ENCODE results near the gene FCGR3B.
"Not testable (repeated sequence)": the region's sequence is repeated elsewhere in the genome, so short reads cannot be mapped to it uniquely, and the experiment has no call there.

The FCGR3B gene

GRCh38 chr1:161593092-161593755, 37.8 kb downstream of the FCGR3B start:
- H3K18ac ChIP-seq (ENCODE audit: low read length); H3K4me3 ChIP-seq (ENCODE audit: low read depth, low read length); DNase-seq; H3K79me1 ChIP-seq (ENCODE audit: low read length); H2AK5ac ChIP-seq (ENCODE audit: low read length); H4K91ac ChIP-seq (ENCODE audit: low read depth, low read length); H3K4ac ChIP-seq (ENCODE audit: low read depth, low read length); H3K9me3 ChIP-seq (ENCODE audit: insufficient read depth, low read depth, low read length); H2BK120ac ChIP-seq (ENCODE audit: insufficient read depth, low read length, poor library complexity); H3K79me2 ChIP-seq (ENCODE audit: control insufficient read depth, insufficient read depth, low read length, poor library complexity); H4K8ac ChIP-seq (ENCODE audit: low read depth, low read length); H3K27me3 ChIP-seq (ENCODE audit: insufficient read depth, low read length); H2BK5ac ChIP-seq (ENCODE audit: low read depth, low read length, poor library complexity); H3K9ac ChIP-seq (ENCODE audit: low read length); H2AFZ ChIP-seq (ENCODE audit: insufficient read depth, low read length, poor library complexity); H3K23ac ChIP-seq (ENCODE audit: low read length); H3K4me1 ChIP-seq (ENCODE audit: control insufficient read depth in 1 of 2, insufficient read depth in 2 of 2, low read length in 2 of 2); H4K12ac ChIP-seq (ENCODE audit: low read depth, low read length); H3K36me3 ChIP-seq (ENCODE audit: control insufficient read depth in 1 of 2, insufficient read depth in 2 of 2, low read length in 2 of 2); H3K27ac ChIP-seq (ENCODE audit: low read depth, low read length); H3K4me2 ChIP-seq (ENCODE audit: low read length); H2BK12ac ChIP-seq (ENCODE audit: low read length); H3K14ac ChIP-seq (ENCODE audit: low read length): not testable (repeated sequence)
- WGBS (ENCODE audit: extremely low coverage, insufficient coverage, insufficient read length) = no CpG with 5 or more reads among the region's 11 CpGs

- not testable (repeated sequence) for H2BK12ac ChIP-seq (ENCODE audit: low read length); H3K23ac ChIP-seq (ENCODE audit: low read length); H3K36me3 ChIP-seq (ENCODE audit: control insufficient read depth in 1 of 2, insufficient read depth in 2 of 2, low read length in 2 of 2); H3K27me3 ChIP-seq (ENCODE audit: insufficient read depth, low read length); H3K4me1 ChIP-seq (ENCODE audit: control insufficient read depth in 1 of 2, insufficient read depth in 2 of 2, low read length in 2 of 2); H4K91ac ChIP-seq (ENCODE audit: low read depth, low read length); H2BK5ac ChIP-seq (ENCODE audit: low read depth, low read length, poor library complexity); H3K14ac ChIP-seq (ENCODE audit: low read length); H2BK120ac ChIP-seq (ENCODE audit: insufficient read depth, low read length, poor library complexity); H4K12ac ChIP-seq (ENCODE audit: low read depth, low read length); H2AK5ac ChIP-seq (ENCODE audit: low read length); H3K4ac ChIP-seq (ENCODE audit: low read depth, low read length); H3K9me3 ChIP-seq (ENCODE audit: insufficient read depth, low read depth, low read length); DNase-seq; H3K79me2 ChIP-seq (ENCODE audit: control insufficient read depth, insufficient read depth, low read length, poor library complexity); H2AFZ ChIP-seq (ENCODE audit: insufficient read depth, low read length, poor library complexity); H3K9ac ChIP-seq (ENCODE audit: low read length); H3K18ac ChIP-seq (ENCODE audit: low read length); H3K79me1 ChIP-seq (ENCODE audit: low read length); H3K4me3 ChIP-seq (ENCODE audit: low read depth, low read length); H3K4me2 ChIP-seq (ENCODE audit: low read length); H4K8ac ChIP-seq (ENCODE audit: low read depth, low read length); H3K27ac ChIP-seq (ENCODE audit: low read depth, low read length)
- no CpG with 5 or more reads among the region's 3 CpGs for WGBS (ENCODE audit: extremely low coverage, insufficient coverage, insufficient read length)
Observed at GRCh38 chr1:161592586-161592985, 38.4 kb downstream of the FCGR3B start.

- not testable (repeated sequence) for DNase-seq; H3K79me2 ChIP-seq (ENCODE audit: control insufficient read depth, insufficient read depth, low read length, poor library complexity); H3K79me1 ChIP-seq (ENCODE audit: low read length); H3K18ac ChIP-seq (ENCODE audit: low read length); H3K36me3 ChIP-seq (ENCODE audit: control insufficient read depth in 1 of 2, insufficient read depth in 2 of 2, low read length in 2 of 2); H4K12ac ChIP-seq (ENCODE audit: low read depth, low read length); H3K14ac ChIP-seq (ENCODE audit: low read length); H3K4me2 ChIP-seq (ENCODE audit: low read length); H2BK120ac ChIP-seq (ENCODE audit: insufficient read depth, low read length, poor library complexity); H3K27me3 ChIP-seq (ENCODE audit: insufficient read depth, low read length); H3K9me3 ChIP-seq (ENCODE audit: insufficient read depth, low read depth, low read length); H3K4me3 ChIP-seq (ENCODE audit: low read depth, low read length); H4K8ac ChIP-seq (ENCODE audit: low read depth, low read length); H3K4ac ChIP-seq (ENCODE audit: low read depth, low read length); H3K23ac ChIP-seq (ENCODE audit: low read length); H2AK5ac ChIP-seq (ENCODE audit: low read length); H2BK5ac ChIP-seq (ENCODE audit: low read depth, low read length, poor library complexity); H3K9ac ChIP-seq (ENCODE audit: low read length); H2AFZ ChIP-seq (ENCODE audit: insufficient read depth, low read length, poor library complexity); H3K4me1 ChIP-seq (ENCODE audit: control insufficient read depth in 1 of 2, insufficient read depth in 2 of 2, low read length in 2 of 2); H2BK12ac ChIP-seq (ENCODE audit: low read length); H4K91ac ChIP-seq (ENCODE audit: low read depth, low read length); H3K27ac ChIP-seq (ENCODE audit: low read depth, low read length)
- no CpG with 5 or more reads among the region's 6 CpGs for WGBS (ENCODE audit: extremely low coverage, insufficient coverage, insufficient read length)
Observed at GRCh38 chr1:161589920-161590319, 41.1 kb downstream of the FCGR3B start.

- not testable (repeated sequence) for H2BK12ac ChIP-seq (ENCODE audit: low read length); H3K4me2 ChIP-seq (ENCODE audit: low read length); H3K79me1 ChIP-seq (ENCODE audit: low read length); H3K14ac ChIP-seq (ENCODE audit: low read length); H3K27ac ChIP-seq (ENCODE audit: low read depth, low read length); H2BK5ac ChIP-seq (ENCODE audit: low read depth, low read length, poor library complexity); H4K12ac ChIP-seq (ENCODE audit: low read depth, low read length); H3K4me1 ChIP-seq (ENCODE audit: control insufficient read depth in 1 of 2, insufficient read depth in 2 of 2, low read length in 2 of 2); H4K8ac ChIP-seq (ENCODE audit: low read depth, low read length); H3K4ac ChIP-seq (ENCODE audit: low read depth, low read length); H2AK5ac ChIP-seq (ENCODE audit: low read length); H3K18ac ChIP-seq (ENCODE audit: low read length); DNase-seq; H2AFZ ChIP-seq (ENCODE audit: insufficient read depth, low read length, poor library complexity); H3K9me3 ChIP-seq (ENCODE audit: insufficient read depth, low read depth, low read length); H3K4me3 ChIP-seq (ENCODE audit: low read depth, low read length); H4K91ac ChIP-seq (ENCODE audit: low read depth, low read length); H3K27me3 ChIP-seq (ENCODE audit: insufficient read depth, low read length); H3K36me3 ChIP-seq (ENCODE audit: control insufficient read depth in 1 of 2, insufficient read depth in 2 of 2, low read length in 2 of 2); H3K79me2 ChIP-seq (ENCODE audit: control insufficient read depth, insufficient read depth, low read length, poor library complexity); H3K23ac ChIP-seq (ENCODE audit: low read length); H3K9ac ChIP-seq (ENCODE audit: low read length); H2BK120ac ChIP-seq (ENCODE audit: insufficient read depth, low read length, poor library complexity)
- WGBS (ENCODE audit: extremely low coverage, insufficient coverage, insufficient read length) = no CpG with 5 or more reads among the region's 8 CpGs
Observed at GRCh38 chr1:161589365-161589764, 41.6 kb downstream of the FCGR3B start.

Data from trophoblast cell (in vitro differentiated cells and primary cell).